Urothelium cell line (cell line): ENCODE results near the gene TECPR2.
"Not testable (repeated sequence)": the region's sequence is repeated elsewhere in the genome, so short reads cannot be mapped to it uniquely, and the experiment has no call there.

Experiments
- DNase-seq: peaks from one replicate; pipeline ENCODE4 v3.0.0; 2011; ENCODE audit warnings: low spot score, mixed read lengths
- FAIRE-seq: peaks from 2 replicates; lab custom pipeline; 2011; peaks lifted over from hg19 to GRCh38; lab: Jason Lieb, UNC

Gene TECPR2

GRCh38 chr14:102544747-102545460 is 182.2 kb downstream of the TECPR2 start:
- FAIRE-seq = no peak
- no peak for DNase-seq

GRCh38 chr14:102545461-102546265 is 182.9 kb downstream of the TECPR2 start:
- DNase-seq (no peak), FAIRE-seq (no peak)

GRCh38 chr14:102548616-102549240 is 186.0 kb downstream of the TECPR2 start:
- DNase-seq (no peak), FAIRE-seq (no peak)

- DNase-seq, FAIRE-seq: not testable (repeated sequence)
Measured at GRCh38 chr14:102550927-102551401, 188.2 kb downstream of the TECPR2 start.
